ENCODE measurements around the gene UTS2B.

DNA sequence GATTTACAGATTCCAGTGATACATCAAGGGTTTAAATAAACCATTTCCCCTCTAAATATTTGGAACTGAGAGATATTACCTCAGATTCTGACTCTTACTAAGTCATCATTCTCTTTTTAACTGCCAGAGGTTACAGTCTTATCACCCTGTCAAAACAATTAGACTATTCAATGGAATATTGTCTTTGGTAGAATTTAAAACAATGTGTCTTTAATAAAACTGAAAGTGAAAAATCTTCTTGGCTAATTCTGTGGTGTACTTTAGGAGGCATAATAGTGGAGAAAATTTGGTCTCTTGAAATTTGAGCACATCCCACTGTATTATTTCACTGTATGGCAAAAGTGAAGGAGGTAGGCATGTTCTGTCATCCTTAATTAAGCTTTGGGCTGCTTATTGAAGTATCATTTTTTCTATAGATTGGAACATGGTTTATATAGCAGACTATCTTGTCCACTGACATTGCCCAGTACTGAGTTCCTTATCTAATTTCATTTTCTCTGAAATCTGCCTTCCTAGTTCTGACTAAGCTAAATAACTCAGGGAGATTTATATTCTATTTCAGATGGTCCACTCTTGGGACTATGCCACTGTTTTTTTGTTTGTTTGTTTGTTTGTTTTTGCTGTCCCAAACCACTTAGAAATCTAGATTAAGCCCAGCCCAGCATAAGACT is 48.0 kb upstream of the UTS2B start:
- TF ChIP-seq, protein P1, sequence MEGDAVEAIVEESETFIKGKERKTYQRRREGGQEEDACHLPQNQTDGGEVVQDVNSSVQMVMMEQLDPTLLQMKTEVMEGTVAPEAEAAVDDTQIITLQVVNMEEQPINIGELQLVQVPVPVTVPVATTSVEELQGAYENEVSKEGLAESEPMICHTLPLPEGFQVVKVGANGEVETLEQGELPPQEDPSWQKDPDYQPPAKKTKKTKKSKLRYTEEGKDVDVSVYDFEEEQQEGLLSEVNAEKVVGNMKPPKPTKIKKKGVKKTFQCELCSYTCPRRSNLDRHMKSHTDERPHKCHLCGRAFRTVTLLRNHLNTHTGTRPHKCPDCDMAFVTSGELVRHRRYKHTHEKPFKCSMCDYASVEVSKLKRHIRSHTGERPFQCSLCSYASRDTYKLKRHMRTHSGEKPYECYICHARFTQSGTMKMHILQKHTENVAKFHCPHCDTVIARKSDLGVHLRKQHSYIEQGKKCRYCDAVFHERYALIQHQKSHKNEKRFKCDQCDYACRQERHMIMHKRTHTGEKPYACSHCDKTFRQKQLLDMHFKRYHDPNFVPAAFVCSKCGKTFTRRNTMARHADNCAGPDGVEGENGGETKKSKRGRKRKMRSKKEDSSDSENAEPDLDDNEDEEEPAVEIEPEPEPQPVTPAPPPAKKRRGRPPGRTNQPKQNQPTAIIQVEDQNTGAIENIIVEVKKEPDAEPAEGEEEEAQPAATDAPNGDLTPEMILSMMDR (conservative IDR thresholded peaks at IDR 0.05; ENCODE audit: low read length) = no peak
- TF ChIP-seq EZH2phosphoT487 (IDR thresholded peaks at IDR 0.05; ENCODE audit: borderline replicate concordance) = no peak

All from Loucy (cell line).